ENCODE data around the gene MCIDAS.

The MCIDAS gene

DNA sequence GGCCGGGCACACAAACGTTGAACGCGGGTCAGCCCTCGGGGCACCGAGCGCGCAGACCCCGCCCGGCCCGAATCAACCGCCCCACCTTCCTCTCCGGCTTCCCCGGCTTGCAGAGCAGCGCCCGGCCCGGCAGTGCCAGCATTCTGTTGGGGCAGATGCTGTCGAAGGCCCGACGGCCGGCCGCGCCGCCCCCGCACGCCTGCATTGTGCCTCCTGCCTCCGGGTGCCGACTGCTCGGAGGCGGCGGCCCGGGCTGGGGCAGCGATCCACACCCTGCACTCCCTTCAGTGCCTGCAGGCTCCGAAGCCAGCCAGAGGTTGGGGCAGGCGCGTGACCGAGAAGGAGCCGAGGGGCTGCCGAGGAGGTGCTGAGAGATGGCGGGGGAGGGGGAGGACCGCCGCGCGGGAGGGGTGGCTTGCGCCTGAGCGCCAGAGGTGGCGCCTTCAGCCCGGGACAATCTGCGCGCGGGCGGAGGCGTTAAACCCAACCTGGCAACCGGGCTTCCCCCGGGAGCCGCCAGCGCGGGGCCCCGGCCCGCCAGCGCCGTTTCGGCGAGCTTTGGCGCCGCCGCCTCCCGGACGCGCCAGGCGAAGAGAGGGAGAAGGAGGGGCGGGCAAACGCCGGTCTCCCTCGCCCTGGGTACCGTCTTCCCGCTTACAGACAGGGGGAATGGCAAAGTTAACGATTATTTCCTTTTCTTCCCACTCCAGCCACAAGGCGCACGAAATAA is at the start of gene MCIDAS:
Gene MCIDAS (minus strand): TSS at position 382 of the 730 bp plus-strand sequence. CDS start 177 bp downstream, at position 205.
- TF ChIP-seq, protein P1, sequence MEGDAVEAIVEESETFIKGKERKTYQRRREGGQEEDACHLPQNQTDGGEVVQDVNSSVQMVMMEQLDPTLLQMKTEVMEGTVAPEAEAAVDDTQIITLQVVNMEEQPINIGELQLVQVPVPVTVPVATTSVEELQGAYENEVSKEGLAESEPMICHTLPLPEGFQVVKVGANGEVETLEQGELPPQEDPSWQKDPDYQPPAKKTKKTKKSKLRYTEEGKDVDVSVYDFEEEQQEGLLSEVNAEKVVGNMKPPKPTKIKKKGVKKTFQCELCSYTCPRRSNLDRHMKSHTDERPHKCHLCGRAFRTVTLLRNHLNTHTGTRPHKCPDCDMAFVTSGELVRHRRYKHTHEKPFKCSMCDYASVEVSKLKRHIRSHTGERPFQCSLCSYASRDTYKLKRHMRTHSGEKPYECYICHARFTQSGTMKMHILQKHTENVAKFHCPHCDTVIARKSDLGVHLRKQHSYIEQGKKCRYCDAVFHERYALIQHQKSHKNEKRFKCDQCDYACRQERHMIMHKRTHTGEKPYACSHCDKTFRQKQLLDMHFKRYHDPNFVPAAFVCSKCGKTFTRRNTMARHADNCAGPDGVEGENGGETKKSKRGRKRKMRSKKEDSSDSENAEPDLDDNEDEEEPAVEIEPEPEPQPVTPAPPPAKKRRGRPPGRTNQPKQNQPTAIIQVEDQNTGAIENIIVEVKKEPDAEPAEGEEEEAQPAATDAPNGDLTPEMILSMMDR (IDR thresholded peaks at IDR 0.05) = peak; percentile 44; the same call in 1 of the 2 replicates

DNA sequence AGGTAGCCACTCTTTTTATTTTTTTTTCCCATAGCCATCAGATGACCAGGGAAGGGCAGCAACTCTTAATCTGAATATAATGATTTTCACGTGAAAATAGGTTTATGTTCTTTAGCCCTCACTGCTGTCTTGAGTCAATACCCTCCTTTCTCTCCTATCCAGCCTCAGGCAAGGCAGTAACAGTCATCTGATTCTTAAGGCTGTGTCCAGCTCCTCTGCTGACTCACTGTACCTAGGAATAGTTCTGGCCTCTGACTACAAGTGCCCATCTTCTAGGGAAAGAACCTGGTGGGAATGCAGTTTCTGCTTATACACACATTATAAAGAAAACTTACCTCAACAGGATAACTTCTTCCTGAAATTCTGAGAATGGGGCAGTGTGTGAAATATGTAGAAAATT is 49.7 kb upstream of the MCIDAS start:
- TF ChIP-seq, protein P1 (IDR thresholded peaks at IDR 0.05) = no peak

DNA sequence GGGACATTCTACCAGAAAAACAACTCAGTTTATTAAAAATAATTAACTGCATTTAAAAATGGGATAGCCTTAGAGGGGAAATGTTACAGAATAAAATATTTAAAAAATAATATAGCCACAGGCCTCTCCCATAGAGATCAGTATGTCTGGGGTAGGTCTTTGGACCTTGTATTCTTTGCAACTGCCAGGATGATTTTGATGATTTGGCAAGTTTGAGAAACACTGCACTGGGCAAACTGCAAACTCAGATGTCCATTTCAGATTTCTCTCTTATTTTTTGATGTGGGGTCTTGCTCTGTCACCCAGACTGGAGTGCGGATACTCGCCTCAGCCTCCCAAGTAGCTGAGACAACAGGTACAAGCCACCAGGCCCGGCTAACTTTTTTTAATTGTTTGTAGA is 31.2 kb upstream of the MCIDAS start:
- TF ChIP-seq, protein P1 (IDR thresholded peaks at IDR 0.05) = no peak

DNA sequence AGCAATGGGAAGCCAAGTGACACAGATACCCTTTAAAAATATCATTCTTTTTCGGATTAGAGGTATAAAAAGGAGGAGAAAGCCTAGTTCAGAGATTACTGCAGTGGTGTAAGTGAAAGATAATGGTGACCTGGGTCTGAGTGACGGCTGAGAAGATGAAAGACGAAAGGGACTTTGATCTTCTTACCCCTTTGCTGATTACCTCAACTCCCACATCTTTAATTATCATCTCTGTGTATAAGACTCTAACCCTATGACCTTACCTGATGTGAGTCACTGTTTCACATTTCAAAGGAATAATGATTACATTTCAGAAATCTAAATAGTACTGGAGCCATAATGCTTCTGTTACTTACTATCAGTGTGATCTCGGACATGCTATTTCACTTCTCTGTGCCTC is 27.7 kb upstream of the MCIDAS start:
- TF ChIP-seq, protein P1 (IDR thresholded peaks at IDR 0.05) = no peak

DNA sequence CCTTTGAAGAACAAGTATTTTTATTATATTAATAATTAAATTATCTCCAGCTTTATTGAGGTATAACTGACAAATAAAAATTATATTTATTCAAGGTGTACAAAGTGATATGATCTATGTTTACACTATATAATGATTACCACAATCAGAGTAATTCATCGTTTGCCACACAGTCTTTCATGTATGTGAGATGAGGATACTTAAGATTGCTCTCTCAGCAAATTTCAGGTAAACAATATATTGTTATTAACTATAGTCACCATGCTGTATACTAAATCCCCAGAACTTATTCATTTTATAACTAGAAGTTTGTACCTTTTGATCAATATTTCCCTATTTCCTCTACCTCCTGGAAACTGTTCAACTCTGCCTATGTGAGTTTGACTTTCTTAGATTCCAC is 22.9 kb upstream of the MCIDAS start:
- TF ChIP-seq, protein P1 (IDR thresholded peaks at IDR 0.05) = no peak

DNA sequence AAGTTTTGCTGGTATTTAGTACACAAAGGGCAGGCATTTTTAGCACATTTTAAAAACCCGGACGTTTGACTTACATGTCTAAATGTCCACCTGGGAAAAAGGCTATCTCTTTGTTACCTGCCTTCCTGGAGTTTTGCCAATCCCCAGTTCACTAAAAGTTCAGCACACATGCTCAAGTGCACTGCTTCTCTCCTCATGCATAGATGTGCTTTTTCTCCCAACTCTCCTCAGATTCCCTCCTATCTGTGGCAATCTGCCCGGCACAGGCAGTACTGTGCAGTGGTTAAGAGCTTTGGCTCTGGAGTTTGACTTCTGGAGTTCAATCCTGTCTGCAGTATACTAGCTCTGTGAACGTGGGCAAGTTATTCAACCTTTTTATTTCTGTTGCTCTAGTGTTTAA is 14.6 kb upstream of the MCIDAS start:
- TF ChIP-seq, protein P1 (IDR thresholded peaks at IDR 0.05) = no peak

DNA sequence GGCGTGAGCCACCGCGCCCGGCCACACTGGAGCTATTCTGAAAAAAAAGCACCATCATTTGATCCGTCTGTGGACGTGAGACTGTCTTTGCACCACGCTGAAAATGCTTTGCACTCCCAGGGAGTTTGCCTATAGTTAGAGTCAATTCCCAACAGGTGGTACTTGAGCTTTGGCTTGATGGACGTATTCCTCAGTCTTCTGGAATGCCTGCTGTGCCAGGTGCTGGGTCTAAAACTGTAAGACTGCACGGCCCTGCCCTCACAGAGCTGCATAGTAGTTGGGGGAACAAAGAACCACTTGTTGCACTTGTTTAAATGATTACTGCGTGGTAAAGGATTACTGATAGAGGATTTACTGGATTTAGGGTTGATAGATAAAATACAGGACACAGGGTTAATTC is 9.7 kb upstream of the MCIDAS start:
- TF ChIP-seq, protein P1 (IDR thresholded peaks at IDR 0.05) = no peak
